SK-N-SH (cell line): ENCODE measurements around the gene TPP1. TPM values are rescaled to one million over a fixed set of nuclear protein-coding genes. Genes with fewer than 3 reads are reported as not detected.

Experiments used
- CTCF ChIA-PET: fragments of 300-600, 350-600 bp; formaldehyde crosslinking; extraction: SDS; loops from one replicate; lab custom pipeline; 2021; lab: Yijun Ruan, JAX
- POLR2A ChIA-PET: fragments of 350-600 bp; sonication (Branson Sonifier 250); formaldehyde crosslinking; extraction: SDS; loops from one replicate; lab custom pipeline; 2020; ENCODE audit warnings: antibody characterized with exemption, inconsistent platforms; lab: Yijun Ruan, JAX
- DNase-seq: peaks from one replicate; pipeline ENCODE4 v3.0.0; 2012
- H2AFZ ChIP-seq: fragments of 200-600 bp; sonication (generic); 2 replicates; pipeline ENCODE4 v1.8.1; 2016; ENCODE audit warnings: antibody characterized with exemption, mild to moderate bottlenecking, low read depth
- H3F3A ChIP-seq: fragments of 200-600 bp; sonication (generic); replicated peaks from 2 replicates; pipeline ENCODE3; 2016; ENCODE audit warnings: antibody characterized with exemption, mild to moderate bottlenecking; ENCODE audit not compliant: insufficient read depth
- H3K27ac ChIP-seq, 2 experiments: fragments of 200-500 bp in 1 of 2; fragments of 200-600 bp in 1 of 2; sonication (Bioruptor generic) in 1 of 2; sonication (generic), shearing (Covaris generic) in 1 of 2; 2 replicates each; pipeline versions ENCODE4 v1.5.1 to v1.6.1; 2014 to 2016; ENCODE audit warnings: low read depth in 2 of 2, inconsistent platforms in 1 of 2, low read length in 1 of 2, mild to moderate bottlenecking in 1 of 2, mixed read lengths in 1 of 2
- H3K27me3 ChIP-seq: fragments of 200-600 bp; sonication (generic), shearing (Covaris generic); 2 replicates; pipeline ENCODE4 v1.6.1; 2016; ENCODE audit warnings: mixed run types; ENCODE audit not compliant: insufficient read depth
- H3K36me3 ChIP-seq, 2 experiments: fragments of 200-500 bp in 1 of 2; fragments of 200-600 bp in 1 of 2; sonication (Bioruptor generic) in 1 of 2; sonication (generic) in 1 of 2; replicated peaks in 1 of 2; 2 replicates each; pipeline versions ENCODE3 to v1.5.1; 2014 to 2016; ENCODE audit warnings: low read length in 1 of 2, mild to moderate bottlenecking in 1 of 2; ENCODE audit not compliant: insufficient read depth in 2 of 2, control insufficient read depth in 1 of 2
- H3K4me1 ChIP-seq, 2 experiments: fragments of 200-500 bp in 1 of 2; fragments of 200-600 bp in 1 of 2; sonication (Bioruptor generic) in 1 of 2; sonication (generic), shearing (Covaris generic) in 1 of 2; 2 replicates each; pipeline versions ENCODE4 v1.5.1 to v1.6.1; 2014 to 2016; ENCODE audit warnings: low read depth in 1 of 2, low read length in 1 of 2, mixed run types in 1 of 2; ENCODE audit not compliant: insufficient read depth in 2 of 2, control insufficient read depth in 1 of 2
- H3K4me2 ChIP-seq: fragments of 200-600 bp; sonication (generic), shearing (Covaris generic); 2 replicates; pipeline ENCODE4 v1.6.1; 2017; ENCODE audit warnings: mixed run types
- H3K4me3 ChIP-seq, 2 experiments: fragments of 200-500 bp in 1 of 2; fragments of 200-600 bp in 1 of 2; sonication (Bioruptor generic) in 1 of 2; sonication (generic), shearing (Covaris generic) in 1 of 2; 2 replicates each; pipeline versions ENCODE4 v1.5.1 to v1.8.1; 2014 to 2016; ENCODE audit warnings: low read depth in 2 of 2, inconsistent platforms in 1 of 2, low read length in 1 of 2, mild to moderate bottlenecking in 1 of 2, mixed read lengths in 1 of 2, moderate library complexity in 1 of 2
- H3K79me2 ChIP-seq: fragments of 200-600 bp; sonication (generic); 2 replicates; pipeline ENCODE4 v1.8.1; 2017; ENCODE audit warnings: mild to moderate bottlenecking; ENCODE audit not compliant: insufficient read depth
- H3K9ac ChIP-seq: fragments of 200-600 bp; sonication (generic); 2 replicates; pipeline ENCODE4 v1.6.1; 2017; ENCODE audit warnings: mixed run types
- H3K9me2 ChIP-seq: fragments of 200-600 bp; sonication (generic); 2 replicates; pipeline ENCODE4 v1.6.1; 2017; ENCODE audit warnings: mixed run types
- H3K9me3 ChIP-seq: fragments of 200-600 bp; sonication (generic); 2 replicates; pipeline ENCODE4 v1.6.1; 2017; ENCODE audit warnings: mixed run types, mild to moderate bottlenecking, moderate library complexity
- H4K20me1 ChIP-seq: fragments of 200-600 bp; sonication (generic); 2 replicates; pipeline ENCODE4 v1.6.1; 2017; ENCODE audit warnings: mild to moderate bottlenecking, mixed run types; ENCODE audit not compliant: insufficient read depth
- CHD2 ChIP-seq: fragments of 150-350 bp; IDR thresholded peaks from 2 replicates; pipeline ENCODE4 v1.6.1; 2018; ENCODE audit warnings: low read length; ENCODE audit not compliant: partially characterized antibody
- CTCF ChIP-seq: fragments of 200-600 bp; sonication (generic); IDR thresholded peaks from 2 replicates; pipeline ENCODE4 v1.6.1; 2017; ENCODE audit warnings: antibody characterized with exemption, mild to moderate bottlenecking, moderate library complexity
- ELF1 ChIP-seq: IDR thresholded peaks from 2 replicates; pipeline ENCODE4 v1.4.0; 2012
- GABPA ChIP-seq: IDR thresholded peaks from 2 replicates; pipeline ENCODE4 v1.4.0; 2012; ENCODE audit warnings: low read depth, mild to moderate bottlenecking
- GATA2 ChIP-seq: sonication (generic); formaldehyde crosslinking; IDR thresholded peaks from 2 replicates; pipeline ENCODE4 v1.5.0; 2020; ENCODE audit warnings: mild to moderate bottlenecking, missing genetic modification reagents
- JUND ChIP-seq: IDR thresholded peaks from 2 replicates; pipeline ENCODE4 v1.4.0; 2012
- MAX ChIP-seq: IDR thresholded peaks from 2 replicates; pipeline ENCODE4 v1.4.0; 2012; ENCODE audit warnings: low read depth
- MXI1 ChIP-seq: IDR thresholded peaks from 2 replicates; pipeline ENCODE4 v1.6.1; 2012; ENCODE audit warnings: mild to moderate bottlenecking, low read depth, low read length, improper control_type of control experiment
- NFIC ChIP-seq: IDR thresholded peaks from 2 replicates; pipeline ENCODE4 v1.4.0; 2012; ENCODE audit warnings: borderline replicate concordance
- NRF1 ChIP-seq: IDR thresholded peaks from 2 replicates; pipeline ENCODE4 v1.6.1; 2012; ENCODE audit warnings: low read depth, mild to moderate bottlenecking, low read length
- POLR2AphosphoS5 ChIP-seq: IDR thresholded peaks from 2 replicates; pipeline ENCODE4 v1.6.1; 2012; ENCODE audit warnings: low read depth, low read length
- RAD21 ChIP-seq: IDR thresholded peaks from 2 replicates; pipeline ENCODE4 v1.6.1; 2012; ENCODE audit warnings: mild to moderate bottlenecking, low read length
- RCOR1 ChIP-seq: fragments of 150-350 bp; IDR thresholded peaks from 2 replicates; pipeline ENCODE4 v1.6.1; 2017; ENCODE audit warnings: antibody characterized with exemption, low read length
- RFX5 ChIP-seq: IDR thresholded peaks from 2 replicates; pipeline ENCODE4 v1.6.1; 2012; ENCODE audit warnings: mild to moderate bottlenecking, improper control_type of control experiment, low read length
- RXRA ChIP-seq: IDR thresholded peaks from 2 replicates; pipeline ENCODE4 v1.4.0; 2012; ENCODE audit warnings: low read depth, mild to moderate bottlenecking, borderline replicate concordance
- SIN3A ChIP-seq: IDR thresholded peaks from 2 replicates; pipeline ENCODE4 v1.6.1; 2012; ENCODE audit warnings: low read depth, mild to moderate bottlenecking, low read length, moderate library complexity, borderline replicate concordance
- SMC3 ChIP-seq: IDR thresholded peaks from 2 replicates; pipeline ENCODE4 v1.6.1; 2012; ENCODE audit warnings: low read depth, low read length, improper control_type of control experiment
- TAF1 ChIP-seq: IDR thresholded peaks from 2 replicates; pipeline ENCODE4 v1.6.1; 2012; ENCODE audit warnings: low read depth, mild to moderate bottlenecking, low read length, moderate library complexity, borderline replicate concordance
- TCF12 ChIP-seq: IDR thresholded peaks from 2 replicates; pipeline ENCODE4 v1.4.0; 2012
- TEAD4 ChIP-seq: IDR thresholded peaks from 2 replicates; pipeline ENCODE4 v1.4.0; 2012; ENCODE audit warnings: mild to moderate bottlenecking, borderline replicate concordance; ENCODE audit not compliant: insufficient read depth
- USF1 ChIP-seq: IDR thresholded peaks from 2 replicates; pipeline ENCODE4 v1.4.0; 2012; ENCODE audit warnings: low read depth, borderline replicate concordance
- YY1 ChIP-seq: IDR thresholded peaks from 2 replicates; pipeline ENCODE4 v1.4.0; 2012; ENCODE audit warnings: low read depth, mild to moderate bottlenecking
- WGBS: methylation state at CpG from one replicate; pipeline ENCODE4 v1.1.6; 2017; ENCODE audit warnings: low lambda C conversion rate; 5-methylcytosine and 5-hydroxymethylcytosine counted together
- polyA plus RNA-seq, 3 experiments: library from polyadenylated mRNA; depleted of rRNA; stranded (reverse); fragments of >200 nt; gene quantifications; 2 replicates each; pipeline ENCODE4 v1.2.3, GENCODE V29; 2012
- TF ChIP-seq, protein P1 (sequence below): IDR thresholded peaks from 2 replicates; pipeline ENCODE4; 2012
- TF ChIP-seq, protein P2 (sequence below): fragments of 150-350 bp; IDR thresholded peaks from 2 replicates; pipeline ENCODE4 v1.6.1; 2017; ENCODE audit warnings: antibody characterized with exemption, low read length, low read depth, borderline replicate concordance

Gene TPP1
- polyA plus RNA-seq (2012; rRNA removed): 94.0 and 105 TPM in 2 replicates
- polyA plus RNA-seq (2012; cell fraction: cytosol; rRNA removed): 81.8 and 90.2 TPM in 2 replicates
- 115 and 129 TPM in 2 replicates for polyA plus RNA-seq (2012; cell fraction: nucleus; rRNA removed)

GRCh38 chr11:6619004-6619745 lies at the start of gene TPP1:
TPP1 (minus strand) TSS chr11:6619422; CDS start chr11:6619400, 22 bp downstream.
- DNase-seq: peak; percentile 97
- CTCF ChIA-PET: interaction anchor here (0.6 to 1.9 kb wide), 9 partner anchors 11 to 240 kb away, joined by 3 to 5 read pairs (median 3); no protein-coding TSS in a partner anchor
- peaks cover 15% of the 10 kb centered on the region; the same call in 1 of the 2 replicates for H3K79me2 ChIP-seq
- TF ChIP-seq RAD21: no peak
- TF ChIP-seq TAF1: peak; percentile 56; the same call in 1 of the 2 replicates
- no peak for TF ChIP-seq JUND
- TF ChIP-seq USF1: peak; percentile 99
- no peak for TF ChIP-seq YY1
- TF ChIP-seq NFIC: no peak
- TF ChIP-seq RCOR1: peak; percentile 51; the same call in 1 of the 2 replicates
- TF ChIP-seq GABPA: no peak
- TF ChIP-seq MAX: 0 out of 2 replicates have a peak, but pooled peaks have one; percentile 24
- TF ChIP-seq SIN3A: peak; percentile 86
- TF ChIP-seq, protein P1, sequence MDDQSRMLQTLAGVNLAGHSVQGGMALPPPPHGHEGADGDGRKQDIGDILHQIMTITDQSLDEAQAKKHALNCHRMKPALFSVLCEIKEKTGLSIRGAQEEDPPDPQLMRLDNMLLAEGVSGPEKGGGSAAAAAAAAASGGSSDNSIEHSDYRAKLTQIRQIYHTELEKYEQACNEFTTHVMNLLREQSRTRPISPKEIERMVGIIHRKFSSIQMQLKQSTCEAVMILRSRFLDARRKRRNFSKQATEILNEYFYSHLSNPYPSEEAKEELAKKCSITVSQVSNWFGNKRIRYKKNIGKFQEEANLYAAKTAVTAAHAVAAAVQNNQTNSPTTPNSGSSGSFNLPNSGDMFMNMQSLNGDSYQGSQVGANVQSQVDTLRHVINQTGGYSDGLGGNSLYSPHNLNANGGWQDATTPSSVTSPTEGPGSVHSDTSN: no peak
- no peak for TF ChIP-seq SMC3
- no peak for TF ChIP-seq TEAD4
- TF ChIP-seq ELF1: peak; percentile 70
- TF ChIP-seq, protein P2, sequence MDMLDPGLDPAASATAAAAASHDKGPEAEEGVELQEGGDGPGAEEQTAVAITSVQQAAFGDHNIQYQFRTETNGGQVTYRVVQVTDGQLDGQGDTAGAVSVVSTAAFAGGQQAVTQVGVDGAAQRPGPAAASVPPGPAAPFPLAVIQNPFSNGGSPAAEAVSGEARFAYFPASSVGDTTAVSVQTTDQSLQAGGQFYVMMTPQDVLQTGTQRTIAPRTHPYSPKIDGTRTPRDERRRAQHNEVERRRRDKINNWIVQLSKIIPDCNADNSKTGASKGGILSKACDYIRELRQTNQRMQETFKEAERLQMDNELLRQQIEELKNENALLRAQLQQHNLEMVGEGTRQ: peak; percentile 98
- TF ChIP-seq MXI1: 0 out of 2 replicates have a peak, but pooled peaks have one; percentile 64
- peak; percentile 19; the same call in 1 of the 2 replicates for TF ChIP-seq TCF12
- TF ChIP-seq NRF1: no peak
- TF ChIP-seq RFX5: peak; percentile 100
- no peak for TF ChIP-seq RXRA
- TF ChIP-seq POLR2AphosphoS5: peak; percentile 82
- TF ChIP-seq GATA2 (CRISPR knock-in tag): no peak
- peak; percentile 38 for TF ChIP-seq CHD2
- no peak for TF ChIP-seq CTCF
- TF ChIP-seq, all 33 proteins: peak for 12
- peak within 1 kb of the TSS; percentile 68 to 90 for H3K4me3 ChIP-seq
- peak within 1 kb of the TSS; percentile 62 for H3K9ac ChIP-seq
- peak within 1 kb of the TSS; percentile 97 for H3K4me2 ChIP-seq
- no peaks in the 10 kb centered on the region for H3K9me3 ChIP-seq
- no peaks in the 10 kb centered on the region for H3K9me2 ChIP-seq
- peak within 1 kb of the TSS; percentile 94 for H2AFZ ChIP-seq
- peak within 1 kb of the TSS; percentile 49 to 51; a peak in 2 of 4 replicates for H3K27ac ChIP-seq
- POLR2A ChIA-PET: interaction anchor here (0.6 to 4.5 kb wide), 6 partner anchors 11 to 78 kb away, joined by 3 to 29 read pairs (median 6); partner anchors contain the start of genes ILK and MRPL17
- no peaks in the 10 kb centered on the region for H4K20me1 ChIP-seq
- H3K36me3 ChIP-seq: peaks cover 0 to 23% of the 10 kb centered on the region in 2 experiments
- no peaks in the 10 kb centered on the region for H3K27me3 ChIP-seq
- H3F3A ChIP-seq: peaks cover 5% of the 10 kb centered on the region
- H3K4me1 ChIP-seq: peaks cover 7 to 9% of the 10 kb centered on the region in 2 experiments; a peak in 3 of 4 replicates
- WGBS: 0% methylated on average over 13 of the region's 16 CpGs
